Measurements from ENCODE around the gene AFAP1.

The AFAP1 gene

DNA sequence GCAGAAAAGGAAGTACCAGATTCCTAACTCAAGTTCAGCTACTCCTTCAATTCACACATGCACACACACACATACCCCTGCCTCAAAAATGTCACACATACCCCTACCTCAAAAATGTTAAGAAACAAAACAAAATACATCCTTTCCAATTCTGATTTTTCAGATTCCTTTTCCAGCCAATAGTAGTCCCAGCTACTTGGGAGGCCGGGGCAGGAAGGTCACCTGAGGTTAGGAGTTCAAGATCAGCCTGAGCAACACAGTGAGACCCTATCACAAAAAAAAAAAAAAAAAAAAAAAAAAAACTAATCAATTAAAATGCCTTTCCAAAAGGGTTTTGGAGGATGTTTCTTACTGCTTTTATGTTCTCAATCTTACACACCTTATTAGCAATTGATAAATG lies 138.0 kb downstream of the AFAP1 start:
- no peak for FAIRE-seq

DNA sequence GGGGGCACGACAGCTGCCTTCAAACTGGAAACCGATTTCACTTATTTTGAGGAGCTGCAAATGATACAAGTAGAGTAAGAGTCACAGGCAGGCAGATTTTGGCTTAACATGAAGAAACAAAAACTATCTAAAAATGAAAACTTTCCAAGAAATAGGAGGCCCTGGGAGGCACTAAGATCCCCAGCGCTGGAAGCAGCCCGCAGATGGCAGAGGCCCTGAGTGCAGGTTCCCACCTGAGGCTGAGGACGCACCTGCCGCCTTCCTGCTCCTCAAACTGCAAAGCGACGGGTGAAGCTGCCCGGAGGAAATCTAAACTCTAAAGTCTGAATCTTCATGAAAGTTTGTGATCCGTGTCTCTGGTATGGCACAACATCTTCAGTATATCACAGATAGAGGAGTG lies 138.7 kb downstream of the AFAP1 start:
- no peak for FAIRE-seq

DNA sequence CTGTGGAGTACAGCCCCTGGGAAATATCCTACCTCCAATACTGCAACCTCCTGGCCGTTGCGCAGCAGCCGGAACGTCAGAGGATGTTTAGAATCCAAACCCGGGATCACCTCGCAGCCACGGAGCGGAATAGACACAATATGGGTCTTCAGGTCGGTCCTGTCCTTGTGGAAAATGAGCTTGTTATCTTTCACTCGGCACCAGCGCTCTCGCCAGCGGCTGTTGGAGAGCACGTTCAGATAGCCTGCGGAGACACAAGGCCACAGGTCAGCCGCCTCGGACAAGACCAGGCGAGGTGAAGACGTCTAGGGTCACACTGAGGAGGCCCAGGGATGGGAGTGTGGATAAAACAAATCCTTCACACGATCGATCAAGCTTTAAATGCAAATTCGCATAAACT lies 139.3 kb downstream of the AFAP1 start:
- FAIRE-seq = no peak

DNA sequence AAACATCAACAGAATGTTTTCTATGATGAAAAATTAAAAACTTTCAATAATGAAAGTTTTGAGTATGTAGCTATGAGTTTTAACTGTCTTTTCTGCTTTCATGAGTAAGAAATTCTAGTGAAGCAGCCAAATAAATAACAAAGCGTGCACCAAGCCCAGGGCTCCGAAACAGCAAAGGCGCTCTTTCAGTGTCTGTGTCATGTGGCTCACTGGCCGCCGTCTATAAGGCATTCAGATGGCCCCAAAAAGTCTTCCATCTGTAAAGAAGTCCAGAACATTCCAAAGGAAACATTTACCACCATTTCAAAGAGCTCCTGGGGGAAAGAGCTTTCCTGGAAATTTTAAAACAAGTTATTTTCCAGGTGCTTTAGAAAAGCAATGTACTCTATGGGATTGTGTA lies 139.9 kb downstream of the AFAP1 start:
- FAIRE-seq = no peak

DNA sequence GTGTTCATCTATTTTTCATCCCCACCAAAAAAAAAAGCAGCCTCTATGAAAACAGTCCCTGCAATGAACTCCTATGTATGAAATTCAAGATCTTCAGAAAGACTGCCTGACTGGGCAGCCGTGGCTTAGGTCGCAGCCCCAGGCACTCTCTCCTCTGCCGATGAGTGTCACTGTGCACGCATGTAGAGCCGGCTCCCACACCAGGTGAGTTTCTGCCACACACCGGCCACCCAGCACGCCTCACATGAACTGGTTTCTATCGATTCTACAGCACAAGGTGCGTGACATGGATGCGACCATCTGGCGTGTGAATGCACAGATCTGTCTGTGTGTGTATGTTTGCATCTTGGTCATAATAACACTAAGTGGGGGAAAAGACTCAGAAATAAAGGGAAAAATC lies 140.4 kb downstream of the AFAP1 start:
- no peak for FAIRE-seq

DNA sequence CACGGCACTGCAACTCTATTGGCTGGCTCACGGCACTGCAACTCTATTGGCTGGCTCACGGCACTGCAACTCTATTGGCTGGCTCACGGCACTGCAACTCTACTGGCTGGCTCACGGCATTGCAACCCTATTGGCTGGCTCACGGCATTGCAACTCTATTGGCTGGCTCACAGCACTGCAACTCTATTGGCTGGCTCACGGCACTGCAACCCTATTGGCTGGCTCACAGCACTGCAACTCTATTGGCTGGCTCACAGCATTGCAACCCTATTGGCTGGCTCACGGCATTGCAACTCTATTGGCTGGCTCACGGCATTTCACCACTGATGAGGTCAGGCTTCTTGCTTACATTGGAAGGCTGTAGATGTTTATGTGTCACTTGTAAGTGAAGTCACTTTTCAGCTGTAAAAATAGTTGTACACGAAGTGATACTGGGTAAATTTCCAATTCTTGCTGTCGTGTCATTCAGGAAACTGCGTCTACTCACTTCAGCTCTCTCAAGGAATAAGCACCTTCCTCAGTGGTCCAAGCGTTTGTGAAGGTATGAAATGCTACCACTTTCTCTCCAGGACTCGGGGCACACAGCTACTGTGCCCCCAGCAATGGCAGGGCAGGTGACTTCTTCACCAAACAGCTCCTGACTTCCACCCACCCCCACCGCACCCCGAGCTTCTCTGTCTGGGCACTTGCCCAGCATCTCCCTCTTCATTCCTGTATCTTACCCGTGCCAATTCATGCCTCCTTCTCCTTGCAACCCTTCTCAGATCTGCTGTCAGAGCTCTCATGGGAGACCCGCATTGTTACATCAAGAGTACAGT lies 141.3 kb downstream of the AFAP1 start:
- FAIRE-seq = no peak

DNA sequence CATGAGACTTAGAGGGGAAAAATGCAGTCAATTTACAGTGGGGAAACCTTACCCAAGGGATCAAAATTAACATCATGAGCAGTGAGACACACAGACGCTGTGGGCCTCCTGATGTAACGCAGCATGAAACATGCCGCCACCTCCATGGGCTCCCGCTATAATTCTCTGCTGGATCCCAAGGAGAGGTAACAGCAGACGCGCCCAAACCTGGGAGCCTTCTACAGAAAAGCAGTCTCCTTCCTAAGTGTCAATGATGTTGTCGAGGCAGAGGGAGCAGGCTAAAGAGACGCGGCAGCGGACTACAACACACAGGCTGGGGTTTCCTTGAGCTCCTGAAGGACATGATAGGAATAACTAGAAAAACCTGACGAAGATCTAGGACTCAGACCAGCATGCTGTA lies 142.3 kb downstream of the AFAP1 start:
- no peak for FAIRE-seq

DNA sequence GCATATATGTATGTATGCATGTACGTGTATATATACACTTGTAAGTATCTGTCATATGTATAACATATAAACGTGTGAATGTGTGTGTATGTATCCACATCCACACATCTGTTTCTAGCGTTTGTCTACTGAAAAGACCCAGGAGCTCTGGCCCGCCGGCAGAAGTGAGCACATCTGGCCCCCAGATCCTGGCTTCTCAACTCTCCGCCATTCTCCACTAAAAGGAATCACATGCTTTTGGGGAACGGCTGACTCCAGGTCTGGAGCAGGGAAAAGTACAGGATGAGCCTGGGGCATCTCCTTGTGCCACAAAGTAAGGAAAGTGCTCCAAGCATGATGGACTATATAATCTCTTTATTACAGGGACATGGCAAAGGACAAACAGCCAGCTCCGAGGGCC lies 143.7 kb downstream of the AFAP1 start:
- FAIRE-seq = no peak

DNA sequence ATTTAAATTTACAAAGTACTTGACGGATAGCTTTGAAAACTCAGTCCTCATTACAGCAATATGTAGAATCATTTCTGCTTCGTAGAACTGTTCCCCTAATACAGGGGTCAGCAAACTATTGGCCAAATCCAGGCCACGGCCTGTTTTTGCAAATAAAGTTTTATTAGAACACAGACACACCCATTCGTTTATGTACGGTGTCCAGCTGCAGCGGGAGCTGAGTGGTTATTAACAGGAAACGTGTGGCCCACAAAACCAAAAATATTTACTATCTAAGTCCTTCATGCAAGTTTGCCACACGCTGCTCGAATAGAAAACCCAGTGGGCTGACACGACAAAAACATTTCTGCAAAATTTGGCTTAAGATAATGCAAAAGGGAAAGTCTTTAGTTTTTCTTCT lies 146.5 kb downstream of the AFAP1 start:
- no peak for FAIRE-seq

DNA sequence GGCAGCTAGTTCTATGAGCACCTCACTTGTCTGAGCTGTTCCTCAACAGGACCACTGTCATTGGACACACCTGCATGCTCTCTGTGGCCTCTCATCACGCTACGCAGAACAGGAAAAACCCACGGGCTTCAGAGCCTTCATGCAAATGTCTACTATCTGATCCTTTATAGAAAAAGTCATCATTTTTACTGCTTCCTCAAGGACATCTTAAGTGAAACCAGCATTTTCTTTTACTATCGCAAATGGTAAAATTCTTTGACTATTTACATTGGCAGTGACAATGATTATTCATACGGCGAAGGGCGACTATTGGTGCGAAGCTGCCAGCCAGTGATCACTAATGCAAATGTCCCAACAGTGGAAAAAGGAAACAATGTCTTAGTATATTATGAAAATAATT lies 147.0 kb downstream of the AFAP1 start:
- FAIRE-seq = no peak

DNA sequence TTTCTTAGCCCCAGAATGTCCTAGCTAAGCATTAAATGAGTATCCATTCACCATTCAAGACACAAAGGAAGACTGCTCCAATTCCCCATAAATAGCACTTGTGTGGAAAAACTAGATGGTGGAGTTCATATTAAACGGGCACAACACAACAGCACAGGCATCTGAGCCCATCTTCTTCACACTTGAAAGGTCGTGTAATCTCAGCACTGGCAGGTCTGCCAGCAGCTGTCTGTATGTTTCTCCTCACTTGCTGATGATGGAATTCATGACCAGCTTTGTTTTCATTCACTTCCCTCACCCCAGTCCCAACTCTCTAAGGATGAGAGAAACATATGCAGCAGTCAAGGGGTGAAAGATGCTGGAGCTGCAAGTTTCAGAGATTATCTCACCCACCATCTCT lies 148.7 kb downstream of the AFAP1 start:
- no peak for FAIRE-seq

DNA sequence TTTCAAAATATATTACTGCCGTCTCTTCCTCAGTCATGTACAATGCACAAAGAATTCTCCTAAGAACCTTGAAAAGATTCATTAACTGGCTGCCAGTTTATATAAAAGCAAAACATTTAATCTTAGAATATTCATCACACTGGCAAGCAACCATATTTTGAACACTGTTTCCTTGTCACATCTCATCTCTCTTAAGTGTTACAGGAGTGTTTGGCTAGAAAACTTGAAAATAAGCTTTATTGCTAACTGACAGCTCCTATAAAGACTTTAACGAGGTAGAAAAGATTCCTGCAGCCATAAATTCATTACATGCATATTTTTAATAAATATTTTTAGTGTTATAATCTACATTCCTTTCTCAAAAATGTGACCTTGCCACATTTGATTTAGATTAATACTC lies 149.6 kb downstream of the AFAP1 start:
- no peak for FAIRE-seq

DNA sequence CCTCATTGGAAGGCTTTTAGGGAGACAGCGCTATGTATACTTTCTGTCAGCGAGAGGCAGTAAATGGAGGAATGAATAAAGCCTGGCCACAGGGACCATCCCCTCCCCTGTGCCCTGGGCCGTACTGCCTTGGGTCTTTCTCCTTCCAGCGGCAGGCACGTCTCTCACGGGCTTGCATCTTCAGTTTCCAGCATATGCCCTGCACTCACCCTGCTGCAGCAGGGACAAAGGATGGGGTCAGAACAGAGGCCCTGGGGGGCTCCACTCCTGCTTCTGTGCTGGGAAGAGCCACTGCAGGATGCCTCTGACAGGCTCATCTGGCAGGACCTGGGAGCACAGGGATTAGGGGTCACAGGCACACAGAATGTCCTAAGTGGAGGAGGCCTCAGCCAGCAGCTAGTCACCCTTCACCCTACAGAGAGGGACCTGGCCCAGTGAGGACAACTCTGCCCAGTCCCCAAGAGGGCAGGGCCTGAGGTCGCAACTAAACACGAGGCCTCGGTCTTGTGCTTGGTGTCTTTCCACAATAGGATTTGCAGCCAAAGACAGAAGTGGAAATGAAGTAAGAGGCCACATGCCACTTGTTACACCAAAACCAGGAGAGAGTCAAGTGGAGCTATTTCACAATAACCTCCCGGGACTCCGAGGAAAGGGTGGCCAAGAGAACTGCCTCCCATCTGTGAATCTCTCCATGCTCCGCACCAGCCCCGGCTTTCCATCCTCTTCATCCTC lies 150.8 kb downstream of the AFAP1 start:
- FAIRE-seq = no peak

DNA sequence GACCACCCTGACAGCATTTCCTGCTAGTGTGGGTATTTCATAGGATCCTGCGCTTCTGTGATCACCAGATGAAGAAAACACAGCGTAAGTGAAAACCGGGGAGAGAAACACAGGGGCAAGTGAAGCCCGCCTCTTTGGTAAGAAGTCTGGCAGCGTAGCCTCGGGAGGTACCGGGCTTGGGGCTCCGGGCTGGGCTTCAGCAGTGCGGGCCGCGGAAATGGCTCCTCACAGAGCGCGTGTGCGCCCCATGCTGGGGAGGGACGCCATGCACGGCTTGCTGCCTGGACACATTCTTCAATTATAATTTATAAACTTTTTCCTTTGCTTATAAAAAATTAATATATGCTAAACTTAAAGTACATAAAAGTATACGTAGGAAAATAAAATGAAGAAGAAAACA lies 151.5 kb downstream of the AFAP1 start:
- FAIRE-seq = no peak

DNA sequence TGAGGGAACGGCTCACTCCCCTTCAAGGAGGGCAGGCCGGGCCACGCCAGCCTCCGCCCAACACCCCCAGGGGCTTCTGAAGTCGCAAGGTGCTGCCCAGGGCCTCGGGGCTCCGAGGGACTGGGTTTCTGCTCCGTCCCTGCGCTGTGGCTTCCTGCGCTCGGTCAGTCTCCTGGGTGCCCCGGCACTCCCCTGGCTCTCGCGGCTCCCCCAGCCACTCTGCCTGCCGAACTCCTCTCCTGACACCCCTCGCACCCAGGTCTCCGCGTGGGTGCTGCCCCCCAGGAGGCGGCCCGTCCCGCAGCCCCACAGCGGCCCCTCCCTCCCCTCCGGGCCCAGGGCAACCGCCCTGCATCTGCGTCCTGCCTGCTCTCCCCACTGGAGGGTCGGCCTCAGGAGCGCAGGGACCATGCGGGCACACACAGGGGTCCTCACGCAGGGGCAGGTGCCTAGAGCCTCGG lies 151.9 kb downstream of the AFAP1 start:
- no peak for FAIRE-seq

DNA sequence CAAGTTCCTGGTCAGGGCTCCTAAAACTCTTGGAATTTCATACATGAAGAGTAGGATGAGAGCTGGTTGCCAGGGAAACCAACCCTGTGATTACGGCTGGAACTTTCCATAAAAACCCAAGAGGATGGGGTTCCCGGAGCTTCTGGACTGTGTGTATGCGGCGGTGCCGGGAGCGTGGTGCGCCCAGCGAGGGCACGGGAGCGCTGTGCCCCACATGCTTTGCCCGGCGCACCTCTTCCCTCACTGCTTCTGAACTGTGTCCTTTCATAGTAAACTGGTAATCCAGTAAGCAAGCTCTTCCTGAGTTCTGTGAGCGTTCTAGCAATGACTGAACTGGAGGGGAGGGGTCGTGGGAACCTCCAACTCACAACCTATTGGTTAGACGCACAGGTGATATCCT lies 152.6 kb downstream of the AFAP1 start:
- FAIRE-seq = no peak

DNA sequence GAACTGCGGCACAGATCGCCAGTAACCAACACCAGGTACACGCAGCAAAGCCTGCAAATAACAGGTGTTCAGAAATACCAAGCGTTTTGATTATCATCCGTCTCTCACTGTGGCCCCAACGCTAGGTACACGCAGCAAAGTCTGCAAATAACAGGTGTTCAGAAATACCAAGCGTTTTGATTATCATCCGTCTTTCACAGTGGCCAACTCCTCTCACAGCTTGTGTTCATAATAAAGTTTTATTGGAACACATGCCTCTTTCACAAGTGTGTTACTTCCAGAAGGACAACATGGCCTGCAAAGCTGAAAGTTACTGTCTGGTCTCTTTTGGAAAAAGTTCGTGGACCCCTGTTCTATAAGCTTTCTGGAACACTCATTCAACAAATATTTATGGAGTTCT lies 153.1 kb downstream of the AFAP1 start:
- no peak for FAIRE-seq

DNA sequence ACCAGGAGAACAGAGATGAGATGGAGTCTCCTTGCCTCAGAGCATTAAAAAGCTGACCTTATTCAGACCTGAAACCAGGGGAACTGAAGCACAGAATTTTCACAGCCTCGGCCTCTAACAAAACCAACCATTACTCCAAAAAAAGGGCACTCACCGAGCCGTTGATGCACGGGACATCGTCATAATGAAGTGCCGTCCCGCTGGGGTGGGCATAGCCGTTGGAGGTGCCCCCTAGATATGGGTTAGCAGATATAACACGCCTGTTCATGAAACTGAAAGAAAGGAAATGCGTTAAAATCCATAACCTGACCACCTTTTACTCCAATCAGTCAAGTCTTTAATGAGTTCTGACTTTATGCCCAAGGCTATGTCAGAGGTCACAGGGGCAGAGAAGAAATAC lies 153.6 kb downstream of the AFAP1 start:
- FAIRE-seq = no peak

DNA sequence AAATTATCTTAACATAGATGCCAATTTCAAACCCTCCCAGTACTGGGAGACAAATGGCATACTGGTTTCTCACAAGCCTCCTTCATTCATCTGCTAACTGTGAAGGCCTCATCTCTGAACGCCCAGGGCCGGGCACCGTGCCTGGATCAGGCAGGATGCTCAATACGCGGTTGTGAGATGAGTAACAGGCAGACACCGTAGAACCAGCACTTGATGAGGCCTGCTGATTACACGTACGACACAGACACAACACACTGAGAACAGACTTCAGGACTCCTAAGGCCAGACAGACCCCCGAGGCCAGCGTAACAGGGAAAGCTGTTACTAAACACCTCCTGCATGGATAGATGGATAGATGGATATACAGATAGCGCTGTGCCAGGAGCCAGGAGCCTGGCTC lies 154.6 kb downstream of the AFAP1 start:
- no peak for FAIRE-seq

DNA sequence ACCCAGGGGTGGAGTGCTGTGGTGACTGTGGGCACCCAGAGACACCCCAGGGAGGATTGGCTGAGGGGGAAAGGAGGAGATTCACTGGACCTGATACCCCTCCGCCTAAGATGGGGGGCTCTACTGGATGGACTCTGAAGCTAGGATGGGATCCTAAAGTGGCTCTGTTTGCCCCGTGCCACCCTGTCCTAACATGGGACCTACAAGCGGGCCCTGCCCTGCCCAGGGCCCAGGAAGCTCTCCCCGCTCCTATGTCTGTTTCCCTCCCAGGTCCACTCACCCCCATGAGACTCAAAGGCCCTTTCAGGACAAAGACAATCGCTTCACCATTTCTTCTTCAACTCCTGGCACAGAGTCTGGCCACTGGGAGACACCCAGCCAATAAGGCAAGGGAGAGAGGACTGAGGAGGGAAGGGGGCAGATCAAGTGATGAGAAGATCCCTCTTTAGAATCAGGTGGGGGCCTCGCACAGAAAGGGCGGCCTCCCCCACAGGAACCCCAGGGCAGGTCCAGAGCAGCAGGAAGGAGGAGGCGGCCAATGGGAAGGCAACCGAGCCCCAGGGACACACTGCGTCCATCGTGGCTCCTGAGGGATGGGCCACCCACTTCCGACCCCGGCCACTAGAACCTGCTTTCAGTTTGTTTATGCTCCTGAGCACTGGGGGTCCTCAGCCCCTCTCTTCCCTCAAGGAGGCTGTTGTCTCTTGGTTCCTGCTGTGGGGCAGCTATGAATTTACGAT lies 155.4 kb downstream of the AFAP1 start:
- no peak for FAIRE-seq

DNA sequence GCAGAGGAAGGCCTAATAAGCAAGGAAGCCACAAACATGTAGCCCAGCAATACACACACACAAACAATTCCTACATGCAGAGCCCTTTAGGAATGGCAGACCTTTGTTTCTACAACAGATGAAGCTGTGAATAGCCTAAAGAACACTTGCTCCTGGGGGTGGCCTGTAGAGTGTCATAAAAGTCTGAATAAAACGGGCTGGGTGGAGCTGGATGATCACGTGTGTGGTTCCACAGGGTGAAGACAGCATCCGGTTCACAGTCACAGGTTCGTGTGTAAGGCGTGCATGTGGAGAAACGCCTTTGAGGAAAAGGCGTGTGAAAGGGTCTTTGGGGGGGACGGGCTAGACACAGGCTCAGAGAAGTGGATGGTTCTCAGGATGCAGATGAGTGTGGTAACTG lies 156.1 kb downstream of the AFAP1 start:
- no peak for FAIRE-seq

DNA sequence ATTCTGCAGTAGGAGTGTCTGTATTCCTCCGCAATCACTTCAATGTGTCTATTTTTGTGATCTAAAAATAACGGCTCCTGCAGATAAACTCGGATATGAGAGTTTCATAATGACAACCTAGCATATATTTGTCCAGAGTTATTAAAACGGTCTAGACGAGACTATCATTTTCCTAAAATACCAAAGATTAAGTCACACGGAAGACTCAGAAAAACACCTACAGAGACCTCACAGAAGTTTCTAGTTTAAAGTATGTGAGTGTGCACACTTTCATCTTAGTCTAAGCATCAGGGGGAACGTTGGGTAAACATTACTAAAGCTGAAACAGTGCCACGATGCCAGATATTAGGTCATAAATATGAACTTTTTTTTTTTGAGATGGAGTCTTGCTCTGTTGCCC lies 156.9 kb downstream of the AFAP1 start:
- FAIRE-seq = no peak

DNA sequence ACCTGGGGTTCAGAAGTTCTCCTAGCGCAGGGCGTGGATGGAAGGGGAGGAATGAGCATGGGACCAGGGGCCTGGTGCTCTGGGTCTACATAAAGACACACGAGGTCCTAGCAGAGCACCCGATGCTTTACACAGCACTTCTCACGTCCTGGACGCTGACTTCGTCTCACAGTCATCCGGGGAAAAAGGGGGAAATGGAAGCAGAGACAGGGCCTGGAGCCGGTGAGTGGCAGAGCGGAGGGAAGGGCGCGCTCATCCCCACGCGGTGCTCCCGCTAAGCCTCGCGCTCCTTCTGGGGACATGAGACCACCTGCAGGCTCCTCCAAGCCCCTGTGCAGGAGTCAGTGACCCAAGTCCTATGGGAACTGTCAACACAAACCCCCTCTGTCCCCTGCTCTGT lies 157.7 kb downstream of the AFAP1 start:
- FAIRE-seq = no peak

DNA sequence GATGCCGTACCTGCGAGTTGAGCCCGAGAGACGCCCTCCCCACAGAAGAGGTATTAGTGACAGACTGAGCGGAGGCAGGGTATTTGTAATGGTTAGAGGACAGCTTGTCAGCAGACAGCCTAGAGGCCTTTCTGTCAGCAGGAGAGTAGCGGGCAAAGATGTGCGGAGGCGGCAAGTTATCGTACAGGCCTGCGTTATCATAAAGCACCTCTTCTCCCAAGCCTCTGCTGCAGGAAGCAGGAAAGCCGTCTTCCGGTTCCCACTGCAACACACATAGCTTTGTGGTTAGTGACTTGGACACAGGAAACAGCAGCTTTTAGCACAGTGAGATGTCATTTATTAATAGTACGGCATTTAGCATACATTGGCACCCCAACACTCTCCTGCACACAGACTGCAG lies 158.3 kb downstream of the AFAP1 start:
- no peak for FAIRE-seq
